Skeletal muscle satellite cell (primary cell): ENCODE results near the gene KCNG3.

ENCODE experiments used
- H3K27me3 ChIP-seq: 2 replicates; pipeline ENCODE4 v1.7.0; 2013; ENCODE audit warnings: low read length; ENCODE audit not compliant: control insufficient read depth, insufficient read depth
- H3K36me3 ChIP-seq: 2 replicates; pipeline ENCODE4 v1.7.0; 2013; ENCODE audit warnings: mild to moderate bottlenecking, control low read depth, low read length; ENCODE audit not compliant: insufficient read depth
- H3K4me1 ChIP-seq: 2 replicates; pipeline ENCODE4 v1.7.0; 2013; ENCODE audit warnings: low read length; ENCODE audit not compliant: control insufficient read depth, insufficient read depth
- H3K4me2 ChIP-seq: 2 replicates; pipeline ENCODE4 v1.7.0; 2013; ENCODE audit warnings: mild to moderate bottlenecking, low read length
- H3K4me3 ChIP-seq: 2 replicates; pipeline ENCODE4 v1.7.0; 2013; ENCODE audit warnings: low read length
- H3K9ac ChIP-seq: 2 replicates; pipeline ENCODE4 v1.7.0; 2013; ENCODE audit warnings: mild to moderate bottlenecking, low read depth, low read length, moderate library complexity
- H3K9me3 ChIP-seq: replicated peaks from 2 replicates; pipeline ENCODE4 v1.7.0; 2013; ENCODE audit warnings: mild to moderate bottlenecking, control low read depth, low read length

KCNG3 gene

DNA sequence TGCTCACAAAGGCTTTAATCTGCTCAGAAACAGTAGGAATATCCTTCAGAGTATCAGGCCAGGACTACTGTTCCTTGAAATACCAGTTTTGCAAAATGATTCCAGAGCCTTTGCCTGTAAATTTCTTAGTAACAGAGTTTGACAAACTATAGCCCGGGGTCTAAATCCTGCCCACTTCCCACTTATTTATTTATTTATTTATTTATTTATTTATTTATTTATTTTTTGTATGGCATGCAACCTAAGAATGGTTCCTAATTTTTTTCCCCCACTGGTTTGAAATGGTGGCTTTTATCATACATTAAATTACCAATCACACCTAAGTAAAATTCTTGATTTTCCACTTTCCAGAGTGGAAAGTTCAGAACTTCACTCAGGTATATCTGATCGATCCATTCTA, 45.6 kb downstream of the KCNG3 start:
- Histone ChIP-seq H3K9ac (no peak overlapping the region), H3K9me3 (no peaks in the 10 kb centered on the region), H3K4me1 (no peaks in the 10 kb centered on the region), H3K36me3 (no peaks in the 10 kb centered on the region), H3K27me3 (peaks cover 10% of the 10 kb centered on the region), H3K4me2 (no peak overlapping the region), H3K4me3 (no peak overlapping the region)

DNA sequence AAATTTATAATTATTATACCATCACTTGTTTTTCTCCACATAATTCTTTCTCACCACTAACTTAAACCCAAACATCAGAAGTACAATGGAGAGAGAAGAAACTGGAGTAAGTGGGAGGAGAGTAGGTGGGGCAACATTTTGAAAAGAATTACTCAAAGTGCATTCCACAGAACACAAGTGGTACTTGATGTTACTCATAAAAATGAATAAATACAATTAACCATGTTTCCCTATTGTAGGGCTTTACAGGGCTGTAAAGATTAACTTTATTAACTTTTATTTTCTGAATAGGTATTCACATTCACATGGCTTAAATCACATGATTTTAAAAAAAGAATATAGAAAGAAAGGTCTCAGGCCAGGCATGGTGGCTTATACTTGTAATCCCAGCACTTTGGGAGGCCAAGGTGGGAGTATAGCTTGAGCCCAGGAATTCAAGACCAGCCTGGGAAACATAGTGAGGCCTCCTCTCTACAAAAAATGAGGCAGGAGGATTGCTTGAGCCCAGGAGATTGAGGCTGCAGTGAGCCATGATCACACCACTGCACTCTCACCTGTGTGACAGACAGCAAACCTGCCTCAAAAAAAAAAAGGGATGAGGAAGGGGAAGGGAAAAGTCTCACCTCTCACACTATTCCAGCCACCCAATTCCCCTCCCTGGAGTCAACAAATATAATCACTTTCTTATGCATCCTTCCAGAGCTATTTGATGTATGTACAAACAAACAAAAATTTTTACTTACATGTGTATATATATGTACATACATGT, 47.1 kb downstream of the KCNG3 start:
- no peaks in the 10 kb centered on the region for H3K36me3 ChIP-seq
- no peaks in the 10 kb centered on the region for H3K4me1 ChIP-seq
- H3K9me3 ChIP-seq = no peaks in the 10 kb centered on the region
- H3K4me2 ChIP-seq = no peak overlapping the region
- no peak overlapping the region for H3K9ac ChIP-seq
- H3K4me3 ChIP-seq = no peak overlapping the region
- H3K27me3 ChIP-seq = peaks cover 13% of the 10 kb centered on the region

DNA sequence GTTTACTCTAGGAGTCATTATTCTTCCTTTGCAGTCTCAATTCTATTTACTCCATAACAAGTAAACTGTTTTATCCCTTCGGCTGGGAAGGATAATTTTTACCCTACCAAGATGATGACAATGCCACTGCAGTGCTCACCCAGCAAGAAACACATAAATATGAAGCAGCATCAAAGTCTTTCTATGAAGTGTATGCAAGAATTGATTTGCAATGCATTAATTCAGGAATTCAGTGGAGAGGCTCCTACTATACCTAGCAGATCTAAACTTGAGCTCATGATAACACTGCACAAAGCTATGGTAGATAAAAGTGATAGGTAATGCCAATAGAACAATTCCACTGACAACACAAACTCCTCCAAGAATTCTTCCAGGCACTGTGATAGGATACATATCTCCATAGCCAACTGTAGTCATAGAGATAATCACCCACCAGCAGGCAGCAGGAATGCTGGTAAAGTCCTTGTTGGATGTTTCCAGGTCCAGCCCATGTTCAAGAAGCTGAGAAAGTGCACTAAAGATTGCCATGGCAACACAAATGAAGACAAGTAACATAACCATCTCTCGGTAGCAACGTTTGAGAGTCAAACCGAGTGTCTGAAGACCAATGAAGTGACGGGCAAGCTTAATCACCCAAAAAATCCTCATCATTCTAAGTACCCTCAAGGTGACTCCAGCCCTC, 49.9 kb downstream of the KCNG3 start:
- H3K4me3 ChIP-seq = no peak overlapping the region
- H3K4me1 ChIP-seq = no peaks in the 10 kb centered on the region
- H3K4me2 ChIP-seq = no peak overlapping the region

DNA sequence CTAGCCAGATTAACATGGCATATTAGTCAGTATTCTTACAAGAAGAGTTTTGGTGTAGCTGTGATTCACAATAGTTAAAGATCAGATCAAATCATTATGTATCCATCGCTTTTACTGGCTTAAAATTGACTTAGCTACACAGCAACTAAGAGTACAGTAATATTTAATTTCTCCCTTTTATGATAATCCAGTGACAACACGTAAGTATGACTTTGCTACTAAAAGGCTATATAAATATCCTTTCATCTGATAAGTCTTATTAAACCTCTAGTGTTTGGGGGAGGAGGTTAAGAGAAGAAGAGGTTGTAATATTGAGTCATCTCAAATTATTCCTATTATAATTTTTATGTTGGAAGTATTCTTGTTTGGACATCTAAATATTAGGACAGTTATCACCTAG, 51.0 kb downstream of the KCNG3 start:
- Histone ChIP-seq H3K4me3 (no peak overlapping the region), H3K4me2 (no peak overlapping the region), H3K4me1 (no peaks in the 10 kb centered on the region), H3K27me3 (peaks cover 13% of the 10 kb centered on the region), H3K9ac (no peak overlapping the region), H3K9me3 (no peaks in the 10 kb centered on the region), H3K36me3 (no peaks in the 10 kb centered on the region)

More for the DNA sequence above, 49.9 kb downstream of the KCNG3 start:
- Histone ChIP-seq H3K9me3 (no peaks in the 10 kb centered on the region), H3K36me3 (no peaks in the 10 kb centered on the region), H3K27me3 (peaks cover 13% of the 10 kb centered on the region), H3K9ac (no peak overlapping the region)

DNA sequence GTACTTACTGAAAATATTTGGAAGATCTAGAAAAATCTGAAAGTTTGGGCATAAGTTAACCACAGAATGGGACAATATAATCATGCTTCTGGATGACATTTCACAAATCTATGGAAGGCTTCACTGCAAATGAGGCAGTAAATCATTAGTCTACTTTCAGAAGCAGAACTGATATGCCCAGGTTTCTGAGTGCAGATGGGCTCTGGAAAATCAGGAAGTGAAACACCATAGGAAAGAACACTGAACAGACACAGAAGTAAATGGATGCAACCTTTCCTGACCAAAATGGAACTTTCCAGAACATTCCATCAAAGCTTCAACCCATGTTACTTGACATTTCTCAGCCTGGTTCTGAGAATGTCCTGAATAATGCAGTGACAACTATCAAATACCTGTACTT, 55.1 kb downstream of the KCNG3 start:
- no peak overlapping the region for H3K9ac ChIP-seq
- no peaks in the 10 kb centered on the region for H3K4me1 ChIP-seq
- H3K36me3 ChIP-seq = no peaks in the 10 kb centered on the region
- no peaks in the 10 kb centered on the region for H3K9me3 ChIP-seq
- H3K27me3 ChIP-seq = peaks cover 7% of the 10 kb centered on the region
- H3K4me2 ChIP-seq = no peak overlapping the region
- H3K4me3 ChIP-seq = no peak overlapping the region

DNA sequence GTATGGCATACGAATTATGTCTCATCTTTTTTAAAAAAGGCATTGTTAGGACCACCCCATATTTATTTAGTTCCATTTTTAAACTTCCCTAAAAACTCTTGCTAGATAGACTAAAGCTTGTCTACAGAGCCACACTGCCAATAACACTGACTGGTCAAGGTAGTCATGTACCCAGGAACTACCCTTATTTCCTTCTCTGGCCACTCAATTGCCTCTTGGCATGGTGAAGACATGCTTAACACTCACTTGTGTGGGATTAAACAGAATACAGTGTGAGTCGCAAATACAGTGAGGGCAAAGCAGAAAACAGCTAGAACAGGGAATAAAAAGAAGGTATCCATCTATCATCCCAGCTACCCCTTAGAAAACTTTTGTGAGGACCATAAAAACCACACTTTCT, 57.4 kb downstream of the KCNG3 start:
- no peak overlapping the region for H3K9ac ChIP-seq
- H3K27me3 ChIP-seq = peaks cover 3% of the 10 kb centered on the region
- no peak overlapping the region for H3K4me3 ChIP-seq
- H3K4me2 ChIP-seq = no peak overlapping the region
- H3K36me3 ChIP-seq = no peaks in the 10 kb centered on the region
- no peaks in the 10 kb centered on the region for H3K9me3 ChIP-seq
- H3K4me1 ChIP-seq = no peaks in the 10 kb centered on the region

DNA sequence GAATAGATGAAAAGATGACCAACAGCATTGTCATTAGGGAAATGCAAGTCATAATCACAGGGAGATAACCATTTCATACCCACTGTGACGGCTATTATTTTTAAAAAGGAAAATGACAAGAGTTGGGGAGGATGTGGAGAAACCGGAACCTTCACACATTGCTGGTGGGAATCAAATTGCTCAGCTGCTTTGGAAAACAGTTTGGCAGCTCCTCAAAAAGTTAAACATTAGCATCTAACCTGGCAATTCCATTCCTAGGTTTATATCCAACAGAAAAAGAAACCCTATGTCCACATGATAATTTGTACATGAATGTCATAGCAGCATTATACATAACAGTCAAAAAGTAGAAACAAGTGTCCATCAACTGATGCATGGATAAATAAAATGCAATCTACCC, 58.2 kb downstream of the KCNG3 start:
- Histone ChIP-seq H3K4me1 (no peaks in the 10 kb centered on the region), H3K4me3 (no peak overlapping the region), H3K36me3 (no peaks in the 10 kb centered on the region), H3K9ac (no peak overlapping the region), H3K9me3 (no peaks in the 10 kb centered on the region), H3K27me3 (peaks cover 3% of the 10 kb centered on the region), H3K4me2 (no peak overlapping the region)

DNA sequence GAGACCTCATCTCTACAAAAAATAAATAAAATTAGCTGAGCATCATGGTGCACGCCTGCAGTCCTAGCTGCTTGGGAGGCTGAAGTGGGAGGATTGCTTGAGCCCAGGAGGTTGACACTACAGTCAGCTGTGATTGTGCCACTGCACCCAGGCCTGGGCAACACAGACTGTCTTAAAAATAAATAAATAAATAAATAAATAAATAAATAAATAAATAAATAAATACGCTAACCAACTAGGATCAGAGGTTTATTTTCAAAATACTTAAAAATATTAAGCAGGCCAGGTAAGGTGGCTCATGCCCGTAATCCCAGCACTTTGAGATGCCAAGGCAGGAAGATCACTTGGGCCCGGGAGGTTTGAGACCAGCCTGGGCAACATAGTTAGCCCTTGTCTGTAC, 63.6 kb downstream of the KCNG3 start:
- Histone ChIP-seq H3K9me3 (no peaks in the 10 kb centered on the region), H3K36me3 (no peaks in the 10 kb centered on the region), H3K4me1 (no peaks in the 10 kb centered on the region), H3K27me3 (no peaks in the 10 kb centered on the region), H3K4me2 (no peak overlapping the region), H3K4me3 (no peak overlapping the region), H3K9ac (no peak overlapping the region)

DNA sequence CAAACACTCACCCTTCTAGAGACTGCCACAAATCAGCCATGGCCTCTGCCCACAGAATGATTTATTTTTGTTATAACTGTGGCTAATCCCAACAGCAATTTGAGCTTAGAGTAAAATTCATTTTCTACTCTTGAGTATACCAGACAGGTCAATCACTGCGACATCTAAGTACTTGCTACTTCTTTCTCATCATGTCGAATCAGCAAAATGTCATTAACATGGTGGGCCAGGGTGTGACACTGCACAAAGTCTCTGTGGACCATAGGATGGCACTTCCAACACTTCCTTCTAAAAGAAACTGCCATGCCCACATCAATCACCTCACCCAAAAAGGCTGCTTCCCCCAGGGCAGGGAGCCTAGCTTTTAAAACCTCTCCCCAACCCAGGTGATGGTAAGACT, 64.4 kb downstream of the KCNG3 start:
- Histone ChIP-seq H3K9me3 (no peaks in the 10 kb centered on the region), H3K4me3 (no peak overlapping the region), H3K36me3 (no peaks in the 10 kb centered on the region), H3K4me2 (no peak overlapping the region), H3K9ac (no peak overlapping the region), H3K27me3 (no peaks in the 10 kb centered on the region), H3K4me1 (peaks cover 3% of the 10 kb centered on the region)

DNA sequence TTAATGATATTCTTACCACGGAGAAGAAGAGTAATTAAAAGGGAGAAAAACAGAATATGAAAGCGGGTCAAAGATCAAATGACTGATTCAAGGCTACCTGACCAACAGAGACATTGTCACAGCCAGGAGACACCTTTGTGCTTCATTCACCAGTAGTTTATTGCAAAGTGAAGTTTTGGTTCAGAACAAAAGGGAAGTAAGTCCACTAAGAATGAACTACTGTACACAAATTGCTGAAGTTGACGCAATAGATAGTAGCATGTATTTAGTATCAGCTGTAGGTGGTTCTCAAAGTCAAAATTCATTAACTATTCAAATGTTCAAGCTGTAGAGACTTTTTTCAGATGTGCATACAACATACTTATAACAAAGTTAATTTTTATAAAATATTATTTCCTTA, 68.1 kb downstream of the KCNG3 start:
- Histone ChIP-seq H3K27me3 (no peaks in the 10 kb centered on the region), H3K9me3 (no peaks in the 10 kb centered on the region), H3K4me2 (no peak overlapping the region), H3K4me3 (no peak overlapping the region), H3K36me3 (no peaks in the 10 kb centered on the region), H3K9ac (no peak overlapping the region), H3K4me1 (peaks cover 33% of the 10 kb centered on the region)

DNA sequence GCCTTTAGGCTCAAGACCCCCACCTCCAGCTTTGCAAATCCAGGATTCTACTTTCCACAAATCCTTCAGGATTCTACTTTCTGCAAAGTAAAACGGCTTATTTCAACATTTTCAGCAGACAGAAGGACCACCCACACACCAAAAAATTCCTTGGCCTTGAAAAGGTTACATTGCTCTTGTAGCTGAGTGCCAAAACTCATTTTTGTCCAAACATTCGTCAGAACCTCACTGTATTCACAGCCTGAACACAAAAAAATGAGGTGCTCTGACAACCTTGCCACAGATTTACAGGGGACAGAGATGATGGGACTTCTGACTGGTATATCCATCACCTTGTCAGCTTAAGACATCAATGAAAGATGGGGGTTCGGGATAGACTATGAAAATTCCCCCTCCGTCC, 69.7 kb downstream of the KCNG3 start:
- Histone ChIP-seq H3K36me3 (no peaks in the 10 kb centered on the region), H3K9me3 (no peaks in the 10 kb centered on the region), H3K4me3 (no peak overlapping the region), H3K4me1 (peaks cover 43% of the 10 kb centered on the region), H3K9ac (no peak overlapping the region), H3K4me2 (peak overlapping the region; percentile 63), H3K27me3 (no peaks in the 10 kb centered on the region)
